ENCODE results near the gene JAK1. TPM values are rescaled to one million over a fixed set of nuclear protein-coding genes. Genes with fewer than 3 reads are reported as not detected.
A peak's percentile ranks its signal among the peaks of the same experiment; 100 is the strongest.
"Not testable (repeated sequence)": the region's sequence is repeated elsewhere in the genome, so short reads cannot be mapped to it uniquely, and the experiment has no call there.

Gene JAK1
- total and polyA plus RNA-seq, 5 donors: 33.1 to 106 (median 87.0) TPM

GRCh38 chr1:64836802-64837201 lies 129.5 kb downstream of the JAK1 start:
- intact Hi-C loops (cut with DNase I): no loop called here
- ATAC-seq: no peak
- 79% methylated on average over 8 of the region's 8 CpGs for WGBS

GRCh38 chr1:64834734-64835133 lies 131.6 kb downstream of the JAK1 start:
- Histone ChIP-seq H3K4me1 (ENCODE audit: control insufficient read depth, insufficient read depth, low read length) (peaks cover 2% of the 10 kb centered on the region), H3K27ac (ENCODE audit: low read length) (no peak overlapping the region), H3K9me3 (ENCODE audit: control insufficient read depth, low read length) (no peaks in the 10 kb centered on the region), H3K27me3 (ENCODE audit: control insufficient read depth, insufficient read depth) (no peaks in the 10 kb centered on the region), H3K4me3 (ENCODE audit: low read length) (no peak overlapping the region)
- ATAC-seq: no peak
- intact Hi-C loops (cut with DNase I): no loop called here
- no peak for DNase-seq

More at GRCh38 chr1:64836802-64837201, 129.5 kb downstream of the JAK1 start:
- no peaks in the 10 kb centered on the region for H3K27me3 ChIP-seq (ENCODE audit: control insufficient read depth, insufficient read depth)
- H3K4me1 ChIP-seq (ENCODE audit: control insufficient read depth, insufficient read depth, low read length): no peaks in the 10 kb centered on the region
- no peak for DNase-seq
- no peak overlapping the region for H3K4me3 ChIP-seq (ENCODE audit: low read length)
- no peaks in the 10 kb centered on the region for H3K9me3 ChIP-seq (ENCODE audit: control insufficient read depth, low read length)
- H3K27ac ChIP-seq (ENCODE audit: low read length): no peak overlapping the region

- intact Hi-C loops (cut with DNase I): no loop called here
- 61% methylated on average over 5 of the region's 5 CpGs for WGBS
- no peak for DNase-seq
Measured at GRCh38 chr1:64830030-64830651, 136.2 kb downstream of the JAK1 start.

GRCh38 chr1:64829411-64830029 lies 136.8 kb downstream of the JAK1 start:
- peak overlapping the region; percentile 67 for H3K27ac ChIP-seq (ENCODE audit: low read length)
- ATAC-seq: peak; percentile 56 to 82
- intact Hi-C loops (cut with DNase I): loop anchor here in 2 of 4 donors (10.0 kb wide), 2 partner anchors 85 to 565 kb away; partner anchors contain the start of gene RAVER2 (in 1 of the 2)
- H3K27me3 ChIP-seq (ENCODE audit: control insufficient read depth, insufficient read depth): no peaks in the 10 kb centered on the region
- 65% methylated on average over 8 of the region's 8 CpGs for WGBS
- H3K9me3 ChIP-seq (ENCODE audit: control insufficient read depth, low read length): no peaks in the 10 kb centered on the region
- peaks cover 6% of the 10 kb centered on the region for H3K4me1 ChIP-seq (ENCODE audit: control insufficient read depth, insufficient read depth, low read length)
- no peak overlapping the region for H3K4me3 ChIP-seq (ENCODE audit: low read length)
- no peak for DNase-seq

More at GRCh38 chr1:64830030-64830651, 136.2 kb downstream of the JAK1 start:
- no peak overlapping the region for H3K4me3 ChIP-seq (ENCODE audit: low read length)
- ATAC-seq: no peak
- H3K9me3 ChIP-seq (ENCODE audit: control insufficient read depth, low read length): no peaks in the 10 kb centered on the region
- peaks cover 6% of the 10 kb centered on the region for H3K4me1 ChIP-seq (ENCODE audit: control insufficient read depth, insufficient read depth, low read length)
- no peaks in the 10 kb centered on the region for H3K27me3 ChIP-seq (ENCODE audit: control insufficient read depth, insufficient read depth)
- H3K27ac ChIP-seq (ENCODE audit: low read length): peak overlapping the region; percentile 74

- no peaks in the 10 kb centered on the region for H3K27me3 ChIP-seq (ENCODE audit: control insufficient read depth, insufficient read depth)
- intact Hi-C loops (cut with DNase I): loop anchor here in 2 of 4 donors (10.0 kb wide), 2 partner anchors 84 to 564 kb away; partner anchors contain the start of gene RAVER2 (in 1 of the 2)
- no peak for ATAC-seq
- peaks cover 6% of the 10 kb centered on the region for H3K4me1 ChIP-seq (ENCODE audit: control insufficient read depth, insufficient read depth, low read length)
- no peak for DNase-seq
- H3K9me3 ChIP-seq (ENCODE audit: control insufficient read depth, low read length): no peaks in the 10 kb centered on the region
- H3K27ac ChIP-seq (ENCODE audit: low read length): no peak overlapping the region
- 37% methylated on average over 1 of the region's 1 CpG for WGBS
- H3K4me3 ChIP-seq (ENCODE audit: low read length): no peak overlapping the region
Measured at GRCh38 chr1:64828829-64829228, 137.5 kb downstream of the JAK1 start.

GRCh38 chr1:64826991-64827390 lies 139.4 kb downstream of the JAK1 start:
- peaks cover 6% of the 10 kb centered on the region for H3K4me1 ChIP-seq (ENCODE audit: control insufficient read depth, insufficient read depth, low read length)
- DNase-seq (no peak), ATAC-seq (no peak)
- no peaks in the 10 kb centered on the region for H3K9me3 ChIP-seq (ENCODE audit: control insufficient read depth, low read length)
- intact Hi-C loops (cut with DNase I): loop anchor here in 2 of 4 donors (10.0 kb wide), 2 partner anchors 82 to 562 kb away; partner anchors contain the start of gene RAVER2 (in 1 of the 2)
- no peak overlapping the region for H3K27ac ChIP-seq (ENCODE audit: low read length)
- WGBS: 81% methylated on average over 5 of the region's 5 CpGs
- H3K4me3 ChIP-seq (ENCODE audit: low read length): no peak overlapping the region
- no peaks in the 10 kb centered on the region for H3K27me3 ChIP-seq (ENCODE audit: control insufficient read depth, insufficient read depth)

- no peaks in the 10 kb centered on the region for H3K4me1 ChIP-seq (ENCODE audit: control insufficient read depth, insufficient read depth, low read length)
- intact Hi-C loops (cut with DNase I): loop anchor here (2.0 to 10.0 kb wide), 5 partner anchors 79 to 559 kb away; partner anchors contain the start of gene RAVER2 (in 1 of the 4)
- no peak overlapping the region for H3K4me3 ChIP-seq (ENCODE audit: low read length)
- WGBS: 39% methylated on average over 11 of the region's 11 CpGs
- no peaks in the 10 kb centered on the region for H3K9me3 ChIP-seq (ENCODE audit: control insufficient read depth, low read length)
- H3K27ac ChIP-seq (ENCODE audit: low read length): no peak overlapping the region
- ATAC-seq (peak; percentile 58 to 70), DNase-seq (peak; percentile 45 to 68 (median 52))
- no peaks in the 10 kb centered on the region for H3K27me3 ChIP-seq (ENCODE audit: control insufficient read depth, insufficient read depth)
Measured at GRCh38 chr1:64823691-64824476, 142.5 kb downstream of the JAK1 start.

GRCh38 chr1:64822621-64823020 lies 143.7 kb downstream of the JAK1 start:
- H3K4me3 ChIP-seq (ENCODE audit: low read length): no peak overlapping the region
- 58% methylated on average over 1 of the region's 1 CpG for WGBS
- ATAC-seq (no peak), DNase-seq (no peak)
- no peak overlapping the region for H3K27ac ChIP-seq (ENCODE audit: low read length)
- no peaks in the 10 kb centered on the region for H3K4me1 ChIP-seq (ENCODE audit: control insufficient read depth, insufficient read depth, low read length)
- no peaks in the 10 kb centered on the region for H3K9me3 ChIP-seq (ENCODE audit: control insufficient read depth, low read length)
- no peaks in the 10 kb centered on the region for H3K27me3 ChIP-seq (ENCODE audit: control insufficient read depth, insufficient read depth)
- intact Hi-C loops (cut with DNase I): loop anchor here (5.0 to 10.0 kb wide), 4 partner anchors 78 to 558 kb away; partner anchors contain the start of gene RAVER2 (in 1 of the 4)

- intact Hi-C loops (cut with DNase I): loop anchor here (5.0 to 10.0 kb wide), 4 partner anchors 76 to 556 kb away; partner anchors contain the start of gene RAVER2 (in 1 of the 4)
- H3K9me3 ChIP-seq (ENCODE audit: control insufficient read depth, low read length); ATAC-seq; H3K27me3 ChIP-seq (ENCODE audit: control insufficient read depth, insufficient read depth); H3K4me1 ChIP-seq (ENCODE audit: control insufficient read depth, insufficient read depth, low read length); DNase-seq; H3K27ac ChIP-seq (ENCODE audit: low read length); H3K4me3 ChIP-seq (ENCODE audit: low read length): not testable (repeated sequence)
- WGBS: 97% methylated on average over 3 of the region's 3 CpGs
Measured at GRCh38 chr1:64820572-64820971, 145.8 kb downstream of the JAK1 start.

GRCh38 chr1:64817364-64817763 lies 149.0 kb downstream of the JAK1 start:
- H3K4me3 ChIP-seq (ENCODE audit: low read length); H3K27me3 ChIP-seq (ENCODE audit: control insufficient read depth, insufficient read depth); H3K27ac ChIP-seq (ENCODE audit: low read length); H3K9me3 ChIP-seq (ENCODE audit: control insufficient read depth, low read length); DNase-seq; H3K4me1 ChIP-seq (ENCODE audit: control insufficient read depth, insufficient read depth, low read length); ATAC-seq: not testable (repeated sequence)
- 94% methylated on average over 5 of the region's 5 CpGs for WGBS
- intact Hi-C loops (cut with DNase I): loop anchor here in 1 of 4 donors (10.0 kb wide), 1 partner anchor 63 kb away; no protein-coding TSS in a partner anchor

Data from right cardiac atrium (tissue), 5 donors.